Measurements from ENCODE around the gene TLR6. TPM values are rescaled to one million over a fixed set of nuclear protein-coding genes. Genes with fewer than 3 reads are reported as not detected.

TLR6 gene
- total and polyA plus RNA-seq, 2 of the 8 experiments (the other 6 are each of a cell fraction or from before 2014, with no cell fraction given) = 0.02 to 0.09 TPM

DNA sequence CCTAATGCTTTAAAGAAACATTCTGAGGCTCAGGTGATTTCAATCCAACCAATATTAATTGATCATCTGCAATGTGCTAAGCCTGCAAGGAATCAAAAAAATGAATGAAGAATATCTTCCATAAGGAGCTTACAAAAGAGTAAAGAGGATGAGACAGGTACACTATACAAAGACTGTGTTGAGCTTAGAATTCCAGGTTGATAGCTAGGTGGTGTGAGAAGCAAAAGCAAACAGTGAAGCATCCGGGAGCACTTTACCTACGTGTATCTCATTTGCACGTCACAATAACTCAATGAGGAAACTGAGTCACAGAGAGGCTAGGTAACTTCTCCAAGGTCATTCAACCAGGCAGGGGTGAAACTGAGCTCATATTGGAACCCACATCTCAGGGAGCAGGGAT, 48.1 kb upstream of the TLR6 start:
- H3K18ac ChIP-seq (ENCODE audit: extremely low read depth, low read length) = no peak overlapping the region
- no peak overlapping the region for H4K8ac ChIP-seq (ENCODE audit: extremely low read depth, insufficient read depth, low read length)
- H3K79me2 ChIP-seq (ENCODE audit: control insufficient read depth in 1 of 2, insufficient read depth in 2 of 2, low read length in 2 of 2) = no peaks in the 10 kb centered on the region
- no peak overlapping the region for H2BK20ac ChIP-seq (ENCODE audit: low read length)
- WGBS, 2 experiments (ENCODE audit: extremely low coverage in 1 of 2, insufficient coverage in 1 of 2, insufficient read length in 1 of 2, insufficient replicate concordance in 2 of 2, low coverage in 1 of 2, low lambda C conversion rate in 2 of 2, missing lambda C conversion rate in 1 of 2) = 91% methylated on average over 3 of the region's 3 CpGs; no CpG with 5 or more reads in 1 of the 2 experiments
- ChIA-PET CTCF (ENCODE audit: partially characterized antibody) (interaction anchor here (0.6 to 4.9 kb wide), 7 partner anchors 9 to 637 kb away, joined by 3 to 38 read pairs (median 3); no protein-coding TSS in a partner anchor), POLR2A (ENCODE audit: partially characterized antibody) (no interaction called here)
- H4K20me1 ChIP-seq (replicated peaks in 1 of 2; ENCODE audit: control insufficient read depth in 1 of 2, insufficient read depth in 2 of 2, low read length in 2 of 2) = no peaks in the 10 kb centered on the region
- no peaks in the 10 kb centered on the region for H3K79me1 ChIP-seq (ENCODE audit: low read depth, low read length)
- H2BK5ac ChIP-seq (ENCODE audit: low read depth, low read length) = no peak overlapping the region
- H3K4me1 ChIP-seq (replicated peaks in 1 of 4; ENCODE audit: control insufficient read depth in 3 of 4, insufficient read depth in 4 of 4, low read length in 3 of 4) = no peaks in the 10 kb centered on the region
- H3K4me2 ChIP-seq (ENCODE audit: insufficient read depth in 1 of 2, low read depth in 2 of 2, low read length in 2 of 2) = no peak overlapping the region
- no peak overlapping the region for H3K4ac ChIP-seq (replicated peaks; ENCODE audit: insufficient read length, low read depth, low read length)
- no peaks in the 10 kb centered on the region for H3K9me3 ChIP-seq (ENCODE audit: insufficient read depth in 2 of 2, low read depth in 1 of 2, low read length in 1 of 2)
- H4K91ac ChIP-seq (replicated peaks; ENCODE audit: insufficient read length, low read length) = no peak overlapping the region
- FAIRE-seq (no peak), DNase-seq (ENCODE audit: low read depth in 1 of 2, low spot score in 2 of 2) (no peak)
- no peak overlapping the region for H3K23ac ChIP-seq (ENCODE audit: insufficient read length)
- H3K4me3 ChIP-seq (ENCODE audit: extremely low read depth in 1 of 4, insufficient read depth in 2 of 4, low read depth in 3 of 4, low read length in 4 of 4) = no peak overlapping the region
- H2BK12ac ChIP-seq (ENCODE audit: low read depth, low read length) = no peak overlapping the region
- H3K36me3 ChIP-seq (ENCODE audit: control insufficient read depth in 2 of 4, insufficient read depth in 4 of 4, low read length in 3 of 4) = no peaks in the 10 kb centered on the region
- H4K5ac ChIP-seq (ENCODE audit: insufficient read length, low read depth, low read length) = no peak overlapping the region
- H3K23me2 ChIP-seq (ENCODE audit: low read depth, low read length) = no peaks in the 10 kb centered on the region
- no peak overlapping the region for H2BK15ac ChIP-seq (ENCODE audit: low read length)
- no peak overlapping the region for H3K27ac ChIP-seq (ENCODE audit: low read depth, low read length)
- H3K14ac ChIP-seq (ENCODE audit: insufficient read length) = no peak overlapping the region
- no peak overlapping the region for H3K56ac ChIP-seq (replicated peaks; ENCODE audit: insufficient read length, low read depth, low read length)
- H3K27me3 ChIP-seq (replicated peaks in 1 of 4; ENCODE audit: control insufficient read depth in 3 of 4, extremely low read depth in 1 of 4, insufficient read depth in 3 of 4, low read length in 3 of 4) = no peaks in the 10 kb centered on the region
- H2AFZ ChIP-seq (ENCODE audit: low read length) = no peak overlapping the region
- no peak overlapping the region for H2BK120ac ChIP-seq (replicated peaks; ENCODE audit: low read depth, low read length)
- H2AK5ac ChIP-seq (ENCODE audit: low read depth, low read length) = no peak overlapping the region
- 0 out of 7 replicates have a peak overlapping the region, but pooled peaks of 1 of the 4 experiments have one; percentile 8 for H3K9ac ChIP-seq (replicated peaks in 1 of 4; ENCODE audit: extremely low read depth in 1 of 4, low read depth in 3 of 4, low read length in 3 of 4)
- no peak for TF ChIP-seq RAD21 (IDR thresholded peaks at IDR 0.05 in 1 of 2, conservative IDR thresholded peaks at IDR 0.05 in 1 of 2; ENCODE audit: low read depth in 2 of 2, low read length in 2 of 2)
- no peak for TF ChIP-seq HDAC6 (IDR thresholded peaks at IDR 0.05; ENCODE audit: low read depth, low read length)
- TF ChIP-seq SP1 (IDR thresholded peaks at IDR 0.05; ENCODE audit: low read depth, low read length) = no peak
- TF ChIP-seq HDAC2 (IDR thresholded peaks at IDR 0.05; ENCODE audit: borderline replicate concordance in 1 of 2, low read depth in 2 of 2, low read length in 2 of 2) = no peak
